HEK293 (cell line): ENCODE data around the gene BMERB1.

Experiments used
- ZNF121 ChIP-seq: fragments of 450-650 bp; formaldehyde crosslinking; IDR thresholded peaks from 2 replicates; pipeline ENCODE4 v1.5.1; 2016; ENCODE audit warnings: missing biosample characterization, missing genetic modification characterization
- ZNF324 ChIP-seq: fragments of 450-650 bp; formaldehyde crosslinking; IDR thresholded peaks from 2 replicates; pipeline ENCODE4 v1.5.1; 2016; ENCODE audit warnings: missing biosample characterization, missing genetic modification characterization
- ZNF433 ChIP-seq: fragments of 450-650 bp; formaldehyde crosslinking; IDR thresholded peaks from 2 replicates; pipeline ENCODE4 v1.5.1; 2016; ENCODE audit warnings: missing biosample characterization, missing genetic modification characterization, low read depth
- ZNF558 ChIP-seq: fragments of 450-650 bp; formaldehyde crosslinking; IDR thresholded peaks from 2 replicates; pipeline ENCODE4 v1.5.1; 2016; ENCODE audit warnings: missing biosample characterization, missing genetic modification characterization
- ZNF660 ChIP-seq: fragments of 450-650 bp; IDR thresholded peaks from 2 replicates; pipeline ENCODE4 v1.5.1; 2018; ENCODE audit warnings: missing biosample characterization, mild to moderate bottlenecking, missing genetic modification characterization
- ZNF707 ChIP-seq: fragments of 450-650 bp; formaldehyde crosslinking; IDR thresholded peaks from 2 replicates; pipeline ENCODE4 v1.5.1; 2016; ENCODE audit warnings: missing biosample characterization, missing genetic modification characterization
- ZSCAN16 ChIP-seq: fragments of 450-650 bp; formaldehyde crosslinking; IDR thresholded peaks from 2 replicates; pipeline ENCODE4 v1.5.1; 2016; ENCODE audit warnings: missing biosample characterization, missing genetic modification characterization
- TF ChIP-seq, protein P1 (sequence below): fragments of 450-650 bp; formaldehyde crosslinking; conservative IDR thresholded peaks from 2 replicates; pipeline ENCODE4 v1.5.1; 2016; ENCODE audit warnings: low read depth, missing biosample characterization, missing genetic modification characterization
- TF ChIP-seq, protein P2 (sequence below): fragments of 450-650 bp; formaldehyde crosslinking; IDR thresholded peaks from 2 replicates; pipeline ENCODE4 v1.5.1; 2016; ENCODE audit warnings: missing biosample characterization, missing genetic modification characterization
- TF ChIP-seq, protein P3 (sequence below): fragments of 450-650 bp; formaldehyde crosslinking; IDR thresholded peaks from 2 replicates; pipeline ENCODE4 v1.5.1; 2017; ENCODE audit warnings: missing biosample characterization, missing genetic modification characterization
- TF ChIP-seq, protein P4 (sequence below): fragments of 450-650 bp; formaldehyde crosslinking; IDR thresholded peaks from 2 replicates; pipeline ENCODE4 v1.5.1; 2016; ENCODE audit warnings: missing biosample characterization, missing genetic modification characterization, low read depth
- TF ChIP-seq, protein P5 (sequence below): fragments of 450-650 bp; formaldehyde crosslinking; IDR thresholded peaks from 2 replicates; pipeline ENCODE4 v1.5.1; 2016; ENCODE audit warnings: missing biosample characterization, missing genetic modification characterization

DNA sequence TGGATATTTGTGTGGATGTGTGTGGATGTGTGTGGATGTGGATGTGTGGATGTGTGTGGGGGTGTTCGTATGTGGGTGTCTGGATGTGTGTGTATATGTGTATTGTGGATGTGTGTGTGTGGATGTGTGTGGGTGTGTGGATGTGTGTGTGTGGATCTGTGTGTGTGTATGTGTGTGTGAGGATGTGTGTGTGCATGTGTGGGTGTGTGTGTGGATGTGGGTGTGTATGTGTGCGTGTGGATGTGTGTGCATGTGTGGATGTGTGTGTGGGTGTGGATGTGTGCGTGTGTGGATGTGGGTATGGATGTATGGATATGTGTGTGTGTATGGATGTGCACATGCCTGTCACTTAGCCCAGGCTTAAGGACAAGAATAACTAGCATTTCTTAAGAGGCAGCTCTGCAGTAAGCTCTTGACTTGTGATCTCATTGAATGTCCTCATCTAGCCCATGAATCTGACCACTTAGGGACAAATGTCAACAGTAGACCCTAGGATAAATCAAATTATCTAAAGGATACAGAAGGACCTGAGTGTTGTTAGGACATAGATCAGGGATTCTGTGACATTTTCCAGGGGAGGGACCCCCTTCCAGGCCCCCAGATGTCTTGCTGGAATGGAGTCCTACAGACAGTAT, 83.5 kb downstream of the BMERB1 start:
- TF ChIP-seq, protein P1, sequence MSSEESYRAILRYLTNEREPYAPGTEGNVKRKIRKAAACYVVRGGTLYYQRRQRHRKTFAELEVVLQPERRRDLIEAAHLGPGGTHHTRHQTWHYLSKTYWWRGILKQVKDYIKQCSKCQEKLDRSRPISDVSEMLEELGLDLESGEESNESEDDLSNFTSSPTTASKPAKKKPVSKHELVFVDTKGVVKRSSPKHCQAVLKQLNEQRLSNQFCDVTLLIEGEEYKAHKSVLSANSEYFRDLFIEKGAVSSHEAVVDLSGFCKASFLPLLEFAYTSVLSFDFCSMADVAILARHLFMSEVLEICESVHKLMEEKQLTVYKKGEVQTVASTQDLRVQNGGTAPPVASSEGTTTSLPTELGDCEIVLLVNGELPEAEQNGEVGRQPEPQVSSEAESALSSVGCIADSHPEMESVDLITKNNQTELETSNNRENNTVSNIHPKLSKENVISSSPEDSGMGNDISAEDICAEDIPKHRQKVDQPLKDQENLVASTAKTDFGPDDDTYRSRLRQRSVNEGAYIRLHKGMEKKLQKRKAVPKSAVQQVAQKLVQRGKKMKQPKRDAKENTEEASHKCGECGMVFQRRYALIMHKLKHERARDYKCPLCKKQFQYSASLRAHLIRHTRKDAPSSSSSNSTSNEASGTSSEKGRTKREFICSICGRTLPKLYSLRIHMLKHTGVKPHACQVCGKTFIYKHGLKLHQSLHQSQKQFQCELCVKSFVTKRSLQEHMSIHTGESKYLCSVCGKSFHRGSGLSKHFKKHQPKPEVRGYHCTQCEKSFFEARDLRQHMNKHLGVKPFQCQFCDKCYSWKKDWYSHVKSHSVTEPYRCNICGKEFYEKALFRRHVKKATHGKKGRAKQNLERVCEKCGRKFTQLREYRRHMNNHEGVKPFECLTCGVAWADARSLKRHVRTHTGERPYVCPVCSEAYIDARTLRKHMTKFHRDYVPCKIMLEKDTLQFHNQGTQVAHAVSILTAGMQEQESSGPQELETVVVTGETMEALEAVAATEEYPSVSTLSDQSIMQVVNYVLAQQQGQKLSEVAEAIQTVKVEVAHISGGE (tag by site-specific recombination) = no peak
- TF ChIP-seq, protein P2, sequence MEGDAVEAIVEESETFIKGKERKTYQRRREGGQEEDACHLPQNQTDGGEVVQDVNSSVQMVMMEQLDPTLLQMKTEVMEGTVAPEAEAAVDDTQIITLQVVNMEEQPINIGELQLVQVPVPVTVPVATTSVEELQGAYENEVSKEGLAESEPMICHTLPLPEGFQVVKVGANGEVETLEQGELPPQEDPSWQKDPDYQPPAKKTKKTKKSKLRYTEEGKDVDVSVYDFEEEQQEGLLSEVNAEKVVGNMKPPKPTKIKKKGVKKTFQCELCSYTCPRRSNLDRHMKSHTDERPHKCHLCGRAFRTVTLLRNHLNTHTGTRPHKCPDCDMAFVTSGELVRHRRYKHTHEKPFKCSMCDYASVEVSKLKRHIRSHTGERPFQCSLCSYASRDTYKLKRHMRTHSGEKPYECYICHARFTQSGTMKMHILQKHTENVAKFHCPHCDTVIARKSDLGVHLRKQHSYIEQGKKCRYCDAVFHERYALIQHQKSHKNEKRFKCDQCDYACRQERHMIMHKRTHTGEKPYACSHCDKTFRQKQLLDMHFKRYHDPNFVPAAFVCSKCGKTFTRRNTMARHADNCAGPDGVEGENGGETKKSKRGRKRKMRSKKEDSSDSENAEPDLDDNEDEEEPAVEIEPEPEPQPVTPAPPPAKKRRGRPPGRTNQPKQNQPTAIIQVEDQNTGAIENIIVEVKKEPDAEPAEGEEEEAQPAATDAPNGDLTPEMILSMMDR = no peak
- TF ChIP-seq, protein P3, sequence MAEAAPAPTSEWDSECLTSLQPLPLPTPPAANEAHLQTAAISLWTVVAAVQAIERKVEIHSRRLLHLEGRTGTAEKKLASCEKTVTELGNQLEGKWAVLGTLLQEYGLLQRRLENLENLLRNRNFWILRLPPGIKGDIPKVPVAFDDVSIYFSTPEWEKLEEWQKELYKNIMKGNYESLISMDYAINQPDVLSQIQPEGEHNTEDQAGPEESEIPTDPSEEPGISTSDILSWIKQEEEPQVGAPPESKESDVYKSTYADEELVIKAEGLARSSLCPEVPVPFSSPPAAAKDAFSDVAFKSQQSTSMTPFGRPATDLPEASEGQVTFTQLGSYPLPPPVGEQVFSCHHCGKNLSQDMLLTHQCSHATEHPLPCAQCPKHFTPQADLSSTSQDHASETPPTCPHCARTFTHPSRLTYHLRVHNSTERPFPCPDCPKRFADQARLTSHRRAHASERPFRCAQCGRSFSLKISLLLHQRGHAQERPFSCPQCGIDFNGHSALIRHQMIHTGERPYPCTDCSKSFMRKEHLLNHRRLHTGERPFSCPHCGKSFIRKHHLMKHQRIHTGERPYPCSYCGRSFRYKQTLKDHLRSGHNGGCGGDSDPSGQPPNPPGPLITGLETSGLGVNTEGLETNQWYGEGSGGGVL = no peak
- TF ChIP-seq ZSCAN16 (no peak), ZNF324 (tag by site-specific recombination) (no peak), ZNF121 (tag by site-specific recombination) (no peak), ZNF558 (tag by site-specific recombination) (no peak), ZNF707 (no peak), ZNF660 (tag by site-specific recombination) (no peak), ZNF433 (tag by site-specific recombination) (no peak)
- TF ChIP-seq, protein P4, sequence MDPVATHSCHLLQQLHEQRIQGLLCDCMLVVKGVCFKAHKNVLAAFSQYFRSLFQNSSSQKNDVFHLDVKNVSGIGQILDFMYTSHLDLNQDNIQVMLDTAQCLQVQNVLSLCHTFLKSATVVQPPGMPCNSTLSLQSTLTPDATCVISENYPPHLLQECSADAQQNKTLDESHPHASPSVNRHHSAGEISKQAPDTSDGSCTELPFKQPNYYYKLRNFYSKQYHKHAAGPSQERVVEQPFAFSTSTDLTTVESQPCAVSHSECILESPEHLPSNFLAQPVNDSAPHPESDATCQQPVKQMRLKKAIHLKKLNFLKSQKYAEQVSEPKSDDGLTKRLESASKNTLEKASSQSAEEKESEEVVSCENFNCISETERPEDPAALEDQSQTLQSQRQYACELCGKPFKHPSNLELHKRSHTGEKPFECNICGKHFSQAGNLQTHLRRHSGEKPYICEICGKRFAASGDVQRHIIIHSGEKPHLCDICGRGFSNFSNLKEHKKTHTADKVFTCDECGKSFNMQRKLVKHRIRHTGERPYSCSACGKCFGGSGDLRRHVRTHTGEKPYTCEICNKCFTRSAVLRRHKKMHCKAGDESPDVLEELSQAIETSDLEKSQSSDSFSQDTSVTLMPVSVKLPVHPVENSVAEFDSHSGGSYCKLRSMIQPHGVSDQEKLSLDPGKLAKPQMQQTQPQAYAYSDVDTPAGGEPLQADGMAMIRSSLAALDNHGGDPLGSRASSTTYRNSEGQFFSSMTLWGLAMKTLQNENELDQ (tag by site-specific recombination) = no peak
- TF ChIP-seq, protein P5, sequence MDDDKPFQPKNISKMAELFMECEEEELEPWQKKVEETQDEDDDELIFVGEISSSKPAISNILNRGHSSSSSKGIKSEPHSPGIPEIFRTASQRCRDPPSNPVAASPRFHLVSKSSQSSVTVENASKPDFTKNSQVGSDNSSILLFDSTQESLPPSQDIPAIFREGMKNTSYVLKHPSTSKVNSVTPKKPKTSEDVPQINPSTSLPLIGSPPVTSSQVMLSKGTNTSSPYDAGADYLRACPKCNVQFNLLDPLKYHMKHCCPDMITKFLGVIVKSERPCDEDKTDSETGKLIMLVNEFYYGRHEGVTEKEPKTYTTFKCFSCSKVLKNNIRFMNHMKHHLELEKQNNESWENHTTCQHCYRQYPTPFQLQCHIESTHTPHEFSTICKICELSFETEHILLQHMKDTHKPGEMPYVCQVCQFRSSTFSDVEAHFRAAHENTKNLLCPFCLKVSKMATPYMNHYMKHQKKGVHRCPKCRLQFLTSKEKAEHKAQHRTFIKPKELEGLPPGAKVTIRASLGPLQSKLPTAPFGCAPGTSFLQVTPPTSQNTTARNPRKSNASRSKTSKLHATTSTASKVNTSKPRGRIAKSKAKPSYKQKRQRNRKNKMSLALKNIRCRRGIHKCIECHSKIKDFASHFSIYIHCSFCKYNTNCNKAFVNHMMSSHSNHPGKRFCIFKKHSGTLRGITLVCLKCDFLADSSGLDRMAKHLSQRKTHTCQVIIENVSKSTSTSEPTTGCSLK (tag by site-specific recombination) = no peak
